ENCODE results near the gene RANBP10. TPM values are rescaled to one million over a fixed set of nuclear protein-coding genes. Genes with fewer than 3 reads are reported as not detected.

Gene RANBP10
- total and polyA plus RNA-seq, 2 of the 13 experiments (the other 11 are each of a cell fraction or from before 2014, with no cell fraction given) = 9.2 to 22.7 TPM

DNA sequence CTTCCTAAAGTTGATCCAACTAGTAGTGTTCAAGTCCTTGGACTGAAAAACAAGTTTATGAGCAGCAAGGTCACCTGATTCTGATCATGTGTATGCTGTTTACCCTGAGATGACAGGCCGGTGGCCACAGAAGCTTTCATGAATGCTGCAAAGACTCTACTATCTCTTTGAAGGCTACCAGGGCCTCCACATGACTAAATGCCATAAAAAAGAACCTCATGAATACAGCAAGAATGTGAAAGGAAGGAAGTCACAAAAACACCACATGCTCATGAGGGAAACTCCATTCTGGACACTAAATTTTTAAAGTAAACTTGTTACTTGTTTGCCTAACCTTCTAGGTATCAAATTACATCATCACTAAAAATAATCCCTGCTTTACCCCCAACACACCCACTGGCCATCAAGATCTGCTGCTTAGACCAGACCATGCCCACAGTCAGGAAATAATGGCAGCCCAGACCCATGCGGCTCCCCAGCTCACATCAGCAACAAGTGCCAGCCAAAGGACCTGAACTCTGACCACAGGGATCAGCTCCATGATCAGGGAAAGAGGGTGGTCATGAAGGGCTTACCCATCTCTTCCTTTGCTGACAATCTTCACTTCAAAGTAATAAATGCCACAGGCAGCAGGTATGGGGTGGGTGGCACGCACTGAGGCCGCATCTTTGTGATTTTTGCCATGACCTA lies 1.4 kb downstream of the RANBP10 start (continued):
- TF ChIP-seq SIX1 (CRISPR knock-in tag; IDR thresholded peaks at IDR 0.05; ENCODE audit: borderline replicate concordance) = peak; percentile 89; the same call in 1 of the 2 replicates
- TF ChIP-seq NRL (CRISPR knock-in tag; IDR thresholded peaks at IDR 0.05; ENCODE audit: borderline replicate concordance) = no peak; the same call in 1 of the 2 replicates
- no peak for TF ChIP-seq ZNF329 (CRISPR knock-in tag; IDR thresholded peaks at IDR 0.05; ENCODE audit: low read depth)
- no peak for TF ChIP-seq ESRRA (CRISPR knock-in tag; IDR thresholded peaks at IDR 0.05; ENCODE audit: low read depth)
- TF ChIP-seq ZNF746 (CRISPR knock-in tag; IDR thresholded peaks at IDR 0.05) = no peak
- TF ChIP-seq SMAD3 (CRISPR knock-in tag; IDR thresholded peaks at IDR 0.05) = no peak
- TF ChIP-seq, protein P1, sequence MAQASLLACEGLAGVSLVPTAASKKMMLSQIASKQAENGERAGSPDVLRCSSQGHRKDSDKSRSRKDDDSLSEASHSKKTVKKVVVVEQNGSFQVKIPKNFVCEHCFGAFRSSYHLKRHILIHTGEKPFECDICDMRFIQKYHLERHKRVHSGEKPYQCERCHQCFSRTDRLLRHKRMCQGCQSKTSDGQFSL (CRISPR knock-in tag; IDR thresholded peaks at IDR 0.05) = no peak
- no peak for TF ChIP-seq GATA4 (IDR thresholded peaks at IDR 0.05; ENCODE audit: borderline replicate concordance, low read depth)
- TF ChIP-seq, protein P2, sequence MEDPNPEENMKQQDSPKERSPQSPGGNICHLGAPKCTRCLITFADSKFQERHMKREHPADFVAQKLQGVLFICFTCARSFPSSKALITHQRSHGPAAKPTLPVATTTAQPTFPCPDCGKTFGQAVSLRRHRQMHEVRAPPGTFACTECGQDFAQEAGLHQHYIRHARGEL (CRISPR knock-in tag; IDR thresholded peaks at IDR 0.05) = no peak
- no peak for TF ChIP-seq ZNF747 (CRISPR knock-in tag; IDR thresholded peaks at IDR 0.05; ENCODE audit: borderline replicate concordance)
- no peak; the same call in 1 of the 2 replicates for TF ChIP-seq ZNF501 (CRISPR knock-in tag; IDR thresholded peaks at IDR 0.05)
- TF ChIP-seq, protein P3, sequence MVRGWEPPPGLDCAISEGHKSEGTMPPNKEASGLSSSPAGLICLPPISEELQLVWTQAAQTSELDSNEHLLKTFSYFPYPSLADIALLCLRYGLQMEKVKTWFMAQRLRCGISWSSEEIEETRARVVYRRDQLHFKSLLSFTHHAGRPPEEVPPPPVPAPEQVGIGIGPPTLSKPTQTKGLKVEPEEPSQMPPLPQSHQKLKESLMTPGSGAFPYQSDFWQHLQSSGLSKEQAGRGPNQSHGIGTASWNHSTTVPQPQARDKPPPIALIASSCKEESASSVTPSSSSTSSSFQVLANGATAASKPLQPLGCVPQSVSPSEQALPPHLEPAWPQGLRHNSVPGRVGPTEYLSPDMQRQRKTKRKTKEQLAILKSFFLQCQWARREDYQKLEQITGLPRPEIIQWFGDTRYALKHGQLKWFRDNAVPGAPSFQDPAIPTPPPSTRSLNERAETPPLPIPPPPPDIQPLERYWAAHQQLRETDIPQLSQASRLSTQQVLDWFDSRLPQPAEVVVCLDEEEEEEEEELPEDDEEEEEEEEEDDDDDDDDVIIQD (CRISPR knock-in tag; IDR thresholded peaks at IDR 0.05; ENCODE audit: low read depth) = 0 out of 2 replicates have a peak, but pooled peaks have one; percentile 23
- TF ChIP-seq, protein P4, sequence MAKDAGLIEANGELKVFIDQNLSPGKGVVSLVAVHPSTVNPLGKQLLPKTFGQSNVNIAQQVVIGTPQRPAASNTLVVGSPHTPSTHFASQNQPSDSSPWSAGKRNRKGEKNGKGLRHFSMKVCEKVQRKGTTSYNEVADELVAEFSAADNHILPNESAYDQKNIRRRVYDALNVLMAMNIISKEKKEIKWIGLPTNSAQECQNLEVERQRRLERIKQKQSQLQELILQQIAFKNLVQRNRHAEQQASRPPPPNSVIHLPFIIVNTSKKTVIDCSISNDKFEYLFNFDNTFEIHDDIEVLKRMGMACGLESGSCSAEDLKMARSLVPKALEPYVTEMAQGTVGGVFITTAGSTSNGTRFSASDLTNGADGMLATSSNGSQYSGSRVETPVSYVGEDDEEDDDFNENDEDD (CRISPR knock-in tag; IDR thresholded peaks at IDR 0.05; ENCODE audit: borderline replicate concordance) = no peak
- TF ChIP-seq, protein P5, sequence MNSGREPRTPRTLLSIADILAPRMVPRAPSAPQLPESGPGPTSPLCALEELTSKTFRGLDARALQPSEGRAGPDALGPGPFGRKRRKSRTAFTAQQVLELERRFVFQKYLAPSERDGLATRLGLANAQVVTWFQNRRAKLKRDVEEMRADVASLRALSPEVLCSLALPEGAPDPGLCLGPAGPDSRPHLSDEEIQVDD (CRISPR knock-in tag; IDR thresholded peaks at IDR 0.05; ENCODE audit: borderline replicate concordance) = no peak
- TF ChIP-seq, protein P6, sequence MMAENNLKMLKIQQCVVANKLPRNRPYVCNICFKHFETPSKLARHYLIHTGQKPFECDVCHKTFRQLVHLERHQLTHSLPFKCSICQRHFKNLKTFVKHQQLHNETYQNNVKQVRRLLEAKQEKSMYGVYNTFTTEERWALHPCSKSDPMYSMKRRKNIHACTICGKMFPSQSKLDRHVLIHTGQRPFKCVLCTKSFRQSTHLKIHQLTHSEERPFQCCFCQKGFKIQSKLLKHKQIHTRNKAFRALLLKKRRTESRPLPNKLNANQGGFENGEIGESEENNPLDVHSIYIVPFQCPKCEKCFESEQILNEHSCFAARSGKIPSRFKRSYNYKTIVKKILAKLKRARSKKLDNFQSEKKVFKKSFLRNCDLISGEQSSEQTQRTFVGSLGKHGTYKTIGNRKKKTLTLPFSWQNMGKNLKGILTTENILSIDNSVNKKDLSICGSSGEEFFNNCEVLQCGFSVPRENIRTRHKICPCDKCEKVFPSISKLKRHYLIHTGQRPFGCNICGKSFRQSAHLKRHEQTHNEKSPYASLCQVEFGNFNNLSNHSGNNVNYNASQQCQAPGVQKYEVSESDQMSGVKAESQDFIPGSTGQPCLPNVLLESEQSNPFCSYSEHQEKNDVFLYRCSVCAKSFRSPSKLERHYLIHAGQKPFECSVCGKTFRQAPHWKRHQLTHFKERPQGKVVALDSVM (CRISPR knock-in tag; IDR thresholded peaks at IDR 0.05) = peak; percentile 65
- no peak for TF ChIP-seq SETDB1 (CRISPR knock-in tag; IDR thresholded peaks at IDR 0.05; ENCODE audit: borderline replicate concordance)
- TF ChIP-seq POLR2G (IDR thresholded peaks at IDR 0.05; ENCODE audit: low read depth, low read length) = no peak
- TF ChIP-seq, protein P7, sequence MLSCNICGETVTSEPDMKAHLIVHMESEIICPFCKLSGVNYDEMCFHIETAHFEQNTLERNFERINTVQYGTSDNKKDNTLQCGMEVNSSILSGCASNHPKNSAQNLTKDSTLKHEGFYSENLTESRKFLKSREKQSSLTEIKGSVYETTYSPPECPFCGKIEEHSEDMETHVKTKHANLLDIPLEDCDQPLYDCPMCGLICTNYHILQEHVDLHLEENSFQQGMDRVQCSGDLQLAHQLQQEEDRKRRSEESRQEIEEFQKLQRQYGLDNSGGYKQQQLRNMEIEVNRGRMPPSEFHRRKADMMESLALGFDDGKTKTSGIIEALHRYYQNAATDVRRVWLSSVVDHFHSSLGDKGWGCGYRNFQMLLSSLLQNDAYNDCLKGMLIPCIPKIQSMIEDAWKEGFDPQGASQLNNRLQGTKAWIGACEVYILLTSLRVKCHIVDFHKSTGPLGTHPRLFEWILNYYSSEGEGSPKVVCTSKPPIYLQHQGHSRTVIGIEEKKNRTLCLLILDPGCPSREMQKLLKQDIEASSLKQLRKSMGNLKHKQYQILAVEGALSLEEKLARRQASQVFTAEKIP (CRISPR knock-in tag; IDR thresholded peaks at IDR 0.05; ENCODE audit: borderline replicate concordance) = no peak
- peak; percentile 53; the same call in 1 of the 2 replicates for TF ChIP-seq TCF7 (IDR thresholded peaks at IDR 0.05; ENCODE audit: low read depth)
- no peak for TF ChIP-seq RBM39 (IDR thresholded peaks at IDR 0.05; ENCODE audit: low read depth, low read length, poor library complexity, severe bottlenecking)
- TF ChIP-seq ZNF264 (CRISPR knock-in tag; IDR thresholded peaks at IDR 0.05) = no peak

Data from HepG2 (cell line).